AG10803 (cell line): ENCODE data around the gene STIL.

Experiments
- DNase-seq: peaks from one replicate; pipeline ENCODE4 v3.0.0; 2010; ENCODE audit warnings: low read depth
- H3K4me3 ChIP-seq: 2 replicates; pipeline ENCODE4 v1.5.1; 2011; ENCODE audit warnings: mild to moderate bottlenecking, low read length, control low read depth
- CTCF ChIP-seq: conservative IDR thresholded peaks from 2 replicates; pipeline ENCODE4 v1.5.1; 2011; ENCODE audit warnings: mild to moderate bottlenecking, low read length, control low read depth, inconsistent platforms

STIL gene

GRCh38 chr1:47233186-47233585 is 80.8 kb downstream of the STIL start:
- no peak for TF ChIP-seq CTCF
- no peak overlapping the region for H3K4me3 ChIP-seq
- no peak for DNase-seq

GRCh38 chr1:47232187-47232874 is 81.6 kb downstream of the STIL start, which contains the start of gene TAL1:
TSS of gene TAL1 (minus strand) at chr1:47232225. CDS start at chr1:47225888, 6,337 bp downstream.
- no peak for TF ChIP-seq CTCF
- H3K4me3 ChIP-seq: peak within 1 kb of the TSS; percentile 34
- no peak for DNase-seq

GRCh38 chr1:47231301-47232186 is 82.4 kb downstream of the STIL start:
- peak overlapping the region; percentile 34 for H3K4me3 ChIP-seq
- DNase-seq: peak; percentile 45
- TF ChIP-seq CTCF: no peak

- TF ChIP-seq CTCF: no peak
- no peak overlapping the region for H3K4me3 ChIP-seq
- no peak for DNase-seq
These were observed 83.2 kb downstream of the STIL start for GRCh38 chr1:47230692-47231300.

- no peak for DNase-seq
- TF ChIP-seq CTCF: no peak
- H3K4me3 ChIP-seq: no peak overlapping the region
These were observed 83.9 kb downstream of the STIL start for GRCh38 chr1:47229886-47230691.

GRCh38 chr1:47229031-47229885 is 84.7 kb downstream of the STIL start:
- no peak for DNase-seq
- no peak overlapping the region for H3K4me3 ChIP-seq
- no peak for TF ChIP-seq CTCF
